Kidney epithelial cell (primary cell): ENCODE measurements around the gene PRR5. TPM values are rescaled to one million over a fixed set of nuclear protein-coding genes. Genes with fewer than 3 reads are reported as not detected.

Experiments used
- DNase-seq: peaks from one replicate; pipeline ENCODE4 v3.0.0-alpha.2; 2010; ENCODE audit warnings: low read depth
- H3K27me3 ChIP-seq: 2 replicates; pipeline ENCODE4 v1.6.0; 2011; ENCODE audit warnings: low read length; ENCODE audit not compliant: control insufficient read depth, insufficient read depth
- H3K36me3 ChIP-seq: 2 replicates; pipeline ENCODE4 v1.5.1; 2011; ENCODE audit warnings: low read length; ENCODE audit not compliant: control insufficient read depth, insufficient read depth
- H3K4me3 ChIP-seq: 2 replicates; pipeline ENCODE4 v1.5.1; 2011; ENCODE audit warnings: low read depth, mild to moderate bottlenecking, control low read depth, low read length
- CTCF ChIP-seq: IDR thresholded peaks from 2 replicates; pipeline ENCODE4 v1.5.1; 2011; ENCODE audit warnings: mild to moderate bottlenecking, moderate library complexity, low read length, control low read depth, inconsistent platforms; ENCODE audit not compliant: insufficient read depth, poor library complexity, severe bottlenecking
- total RNA-seq: library from RNA; depleted of rRNA; stranded (reverse); fragments of >200 nt; gene quantifications from 2 replicates; pipeline ENCODE4 v1.2.3, GENCODE V29; 2015

The PRR5 gene
- total RNA-seq, 1 donor from 2014 or later, result 14.3 TPM

GRCh38 chr22:44706488-44706887, 4.5 kb downstream of the PRR5 start:
- Histone ChIP-seq H3K27me3 (no peaks in the 10 kb centered on the region), H3K4me3 (no peak overlapping the region), H3K36me3 (no peaks in the 10 kb centered on the region)
- DNase-seq, result no peak
- no peak for TF ChIP-seq CTCF

- no peaks in the 10 kb centered on the region for H3K36me3 ChIP-seq
- no peak for DNase-seq
- H3K4me3 ChIP-seq, result no peak overlapping the region
- TF ChIP-seq CTCF, result no peak
- H3K27me3 ChIP-seq, result no peaks in the 10 kb centered on the region
Observed at GRCh38 chr22:44707178-44707577, 5.2 kb downstream of the PRR5 start.

GRCh38 chr22:44707752-44708151, 5.7 kb downstream of the PRR5 start:
- no peak for DNase-seq
- no peak overlapping the region for H3K4me3 ChIP-seq
- TF ChIP-seq CTCF, result no peak
- H3K36me3 ChIP-seq, result no peaks in the 10 kb centered on the region
- H3K27me3 ChIP-seq, result no peaks in the 10 kb centered on the region

GRCh38 chr22:44709881-44710392, 7.9 kb downstream of the PRR5 start:
- DNase-seq, result no peak
- Histone ChIP-seq H3K36me3 (no peaks in the 10 kb centered on the region), H3K27me3 (no peaks in the 10 kb centered on the region), H3K4me3 (no peak overlapping the region)
- no peak for TF ChIP-seq CTCF

GRCh38 chr22:44710474-44711240, 8.7 kb downstream of the PRR5 start:
- Histone ChIP-seq H3K36me3 (no peaks in the 10 kb centered on the region), H3K27me3 (no peaks in the 10 kb centered on the region), H3K4me3 (no peak overlapping the region)
- TF ChIP-seq CTCF, result no peak
- no peak for DNase-seq

GRCh38 chr22:44711241-44711560, 9.2 kb downstream of the PRR5 start:
- H3K36me3 ChIP-seq, result no peaks in the 10 kb centered on the region
- no peaks in the 10 kb centered on the region for H3K27me3 ChIP-seq
- no peak for DNase-seq
- TF ChIP-seq CTCF, result no peak
- H3K4me3 ChIP-seq, result no peak overlapping the region
